ENCODE measurements around the gene ATN1.

DNA sequence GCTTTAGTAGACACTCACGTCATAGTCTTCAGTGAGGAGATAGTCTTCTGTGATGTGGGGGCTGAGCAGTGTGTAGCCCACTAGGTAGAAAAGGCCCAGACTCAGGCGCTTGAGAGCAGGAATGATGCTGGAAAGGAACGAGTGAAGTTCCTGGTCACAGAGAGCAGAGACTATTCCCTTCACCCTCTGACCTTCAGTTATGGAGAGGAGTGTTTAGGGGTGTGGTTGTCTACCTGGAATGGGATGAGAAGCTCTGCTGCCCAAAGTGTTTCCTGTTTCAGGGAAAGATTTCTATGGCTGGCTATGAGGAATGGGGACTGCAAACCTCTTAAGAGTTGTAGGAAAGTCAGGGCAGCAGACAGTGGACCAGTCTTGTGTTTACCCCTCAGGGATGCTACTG, 51.7 kb downstream of the ATN1 start:
- no peak for TF ChIP-seq EGR1 (IDR thresholded peaks at IDR 0.05; ENCODE audit: low read depth in 2 of 2)
- TF ChIP-seq TAF1 (conservative IDR thresholded peaks at IDR 0.05): no peak
- no peak for TF ChIP-seq CTCF (IDR thresholded peaks at IDR 0.05; ENCODE audit: low read depth, low read length, missing input control)
- TF ChIP-seq HNF4G (IDR thresholded peaks at IDR 0.05): no peak
- TF ChIP-seq, protein P1, sequence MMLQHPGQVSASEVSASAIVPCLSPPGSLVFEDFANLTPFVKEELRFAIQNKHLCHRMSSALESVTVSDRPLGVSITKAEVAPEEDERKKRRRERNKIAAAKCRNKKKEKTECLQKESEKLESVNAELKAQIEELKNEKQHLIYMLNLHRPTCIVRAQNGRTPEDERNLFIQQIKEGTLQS (IDR thresholded peaks at IDR 0.05): no peak
- TF ChIP-seq SP1 (IDR thresholded peaks at IDR 0.05): no peak
- TF ChIP-seq FOXA1 (IDR thresholded peaks at IDR 0.05): no peak
